HUES6 (cell line): Measurements from ENCODE around the gene ARHGEF19.

Source experiments
- H3K27ac ChIP-seq: 2 replicates; pipeline ENCODE4 v1.7.0; 2013; ENCODE audit warnings: low read depth, mild to moderate bottlenecking, low read length, inconsistent platforms
- H3K27me3 ChIP-seq: 2 replicates; pipeline ENCODE4 v1.6.1; 2013; ENCODE audit warnings: low read length; ENCODE audit not compliant: control insufficient read depth, insufficient read depth
- H3K36me3 ChIP-seq: 2 replicates; pipeline ENCODE4 v1.6.1; 2013; ENCODE audit warnings: low read length; ENCODE audit not compliant: control insufficient read depth, insufficient read depth
- H3K4me1 ChIP-seq: 2 replicates; pipeline ENCODE4 v1.6.1; 2013; ENCODE audit warnings: low read length; ENCODE audit not compliant: control insufficient read depth, insufficient read depth
- H3K4me3 ChIP-seq: 2 replicates; pipeline ENCODE4 v1.5.1; 2013; ENCODE audit warnings: low read depth, low read length
- H3K9ac ChIP-seq: one replicate; pipeline ENCODE4 v1.6.1; 2013; ENCODE audit warnings: mild to moderate bottlenecking, low read length
- H3K9me3 ChIP-seq: 2 replicates; pipeline ENCODE4 v1.6.1; 2013; ENCODE audit warnings: low read depth, low read length; ENCODE audit not compliant: control insufficient read depth, insufficient read depth

Gene ARHGEF19

GRCh38 chr1:16243936-16244649 is 31.6 kb upstream of the ARHGEF19 start:
- Histone ChIP-seq H3K9ac (no peak overlapping the region), H3K36me3 (peaks cover 11% of the 10 kb centered on the region), H3K9me3 (no peaks in the 10 kb centered on the region), H3K4me1 (0 out of 2 replicates have a peak, but pooled peaks cover 3% of the 10 kb centered on the region), H3K27ac (no peak overlapping the region), H3K27me3 (no peaks in the 10 kb centered on the region), H3K4me3 (no peak overlapping the region)

DNA sequence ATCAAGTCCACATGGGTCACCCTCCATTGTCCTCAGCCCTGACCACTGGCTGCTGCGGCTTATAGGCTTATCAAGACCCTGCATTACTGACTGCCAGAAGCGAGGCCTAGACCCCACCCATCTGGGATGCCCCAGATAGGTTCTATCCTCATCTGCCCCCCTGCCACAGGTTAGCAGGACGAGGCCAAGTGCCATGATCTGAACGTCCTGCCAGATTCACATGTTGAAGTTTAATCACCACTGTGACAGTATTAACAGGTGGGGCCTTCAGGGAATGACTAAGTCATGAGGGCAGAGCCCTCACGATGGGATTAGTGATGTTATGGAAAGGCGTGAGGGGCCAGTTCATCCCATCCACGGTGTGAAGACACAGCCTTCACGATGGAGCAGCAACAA is 30.8 kb upstream of the ARHGEF19 start:
- H3K27ac ChIP-seq = no peak overlapping the region
- no peak overlapping the region for H3K9ac ChIP-seq
- no peaks in the 10 kb centered on the region for H3K9me3 ChIP-seq
- H3K27me3 ChIP-seq = no peaks in the 10 kb centered on the region
- H3K4me1 ChIP-seq = 0 out of 2 replicates have a peak, but pooled peaks cover 3% of the 10 kb centered on the region
- peaks cover 9% of the 10 kb centered on the region for H3K36me3 ChIP-seq
- H3K4me3 ChIP-seq = no peak overlapping the region

DNA sequence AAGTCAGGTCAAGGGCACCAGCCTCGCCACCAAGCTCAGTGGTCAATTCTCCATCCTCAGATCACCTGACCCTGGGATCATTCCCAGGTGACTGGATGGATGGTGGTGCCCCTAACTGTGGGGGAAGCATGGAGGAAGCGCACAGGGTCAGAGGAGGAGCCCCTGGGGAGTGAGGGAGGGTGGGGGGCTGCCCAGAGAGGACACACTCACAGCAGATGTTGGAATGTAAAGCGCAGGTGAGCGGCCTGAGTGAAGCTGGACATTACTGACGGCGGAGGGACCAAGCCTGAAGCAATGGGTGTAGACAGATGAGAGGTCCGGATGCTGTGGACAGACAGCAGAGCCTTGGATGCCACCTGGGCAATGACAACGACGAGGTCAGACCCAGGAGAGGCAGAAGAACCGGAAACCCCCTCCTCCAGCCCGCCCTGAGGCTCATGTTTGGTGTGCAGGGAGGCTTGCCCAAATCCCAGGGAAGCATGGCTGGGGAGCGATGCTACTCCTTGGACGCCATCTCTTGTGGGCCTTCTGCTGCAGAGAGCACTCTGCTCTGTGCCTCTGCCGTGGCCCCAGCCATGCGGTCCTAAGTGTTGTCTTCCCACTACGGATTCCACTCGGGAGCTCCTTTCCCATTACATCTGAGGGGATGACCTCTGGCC is 30.2 kb upstream of the ARHGEF19 start:
- H3K27ac ChIP-seq = no peak overlapping the region
- peaks cover 8% of the 10 kb centered on the region for H3K36me3 ChIP-seq
- H3K4me1 ChIP-seq = peaks cover 3% of the 10 kb centered on the region; the same call in 1 of the 2 replicates
- H3K9ac ChIP-seq = no peak overlapping the region
- H3K9me3 ChIP-seq = no peaks in the 10 kb centered on the region
- H3K27me3 ChIP-seq = no peaks in the 10 kb centered on the region
- H3K4me3 ChIP-seq = no peak overlapping the region

- peaks cover 6% of the 10 kb centered on the region for H3K4me1 ChIP-seq
- no peaks in the 10 kb centered on the region for H3K27me3 ChIP-seq
- no peaks in the 10 kb centered on the region for H3K36me3 ChIP-seq
- H3K27ac ChIP-seq = no peak overlapping the region
- H3K9me3 ChIP-seq = no peaks in the 10 kb centered on the region
- no peak overlapping the region for H3K9ac ChIP-seq
- no peak overlapping the region for H3K4me3 ChIP-seq
Measured at GRCh38 chr1:16241221-16241708, 28.8 kb upstream of the ARHGEF19 start.

DNA sequence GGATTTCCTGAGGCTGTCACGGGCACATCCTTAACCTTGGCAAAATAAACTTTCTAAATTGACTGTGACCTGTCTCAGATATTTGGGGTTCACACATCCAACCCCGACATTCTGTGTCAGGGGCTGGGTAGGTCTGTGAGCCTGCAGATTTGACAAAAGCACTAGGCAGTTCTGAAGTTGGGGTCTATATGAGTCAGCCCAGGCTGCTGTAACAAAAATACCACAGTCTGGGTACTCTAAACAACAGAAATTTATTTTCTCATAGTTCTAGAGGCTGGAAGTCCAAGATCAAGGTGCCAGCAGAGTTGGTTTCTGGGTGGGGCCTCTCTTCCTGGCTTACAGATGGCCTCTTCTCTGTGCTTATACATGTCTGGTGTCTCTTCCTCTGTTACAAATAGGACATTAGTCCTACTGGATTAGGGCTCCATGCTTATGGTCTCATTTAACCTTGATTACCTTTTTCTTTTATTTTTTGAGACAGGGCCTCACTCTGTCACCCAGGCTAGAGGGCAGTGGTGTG is 27.6 kb upstream of the ARHGEF19 start:
- H3K36me3 ChIP-seq = no peaks in the 10 kb centered on the region
- H3K4me1 ChIP-seq = peaks cover 9% of the 10 kb centered on the region
- H3K9me3 ChIP-seq = no peaks in the 10 kb centered on the region
- no peaks in the 10 kb centered on the region for H3K27me3 ChIP-seq
- H3K4me3 ChIP-seq = no peak overlapping the region
- no peak overlapping the region for H3K27ac ChIP-seq
- no peak overlapping the region for H3K9ac ChIP-seq

- H3K4me3 ChIP-seq = peak overlapping the region; percentile 82
- H3K27me3 ChIP-seq = no peaks in the 10 kb centered on the region
- peaks cover 5% of the 10 kb centered on the region for H3K4me1 ChIP-seq
- H3K9ac ChIP-seq = peak overlapping the region; percentile 41
- no peaks in the 10 kb centered on the region for H3K9me3 ChIP-seq
- H3K27ac ChIP-seq = no peak overlapping the region
- no peaks in the 10 kb centered on the region for H3K36me3 ChIP-seq
Measured at GRCh38 chr1:16237343-16237830, 24.9 kb upstream of the ARHGEF19 start.

- Histone ChIP-seq H3K27ac (no peak within 1 kb of the TSS), H3K4me3 (peak within 1 kb of the TSS; percentile 82), H3K27me3 (no peaks in the 10 kb centered on the region), H3K9ac (peak within 1 kb of the TSS; percentile 65), H3K36me3 (no peaks in the 10 kb centered on the region), H3K9me3 (no peaks in the 10 kb centered on the region), H3K4me1 (peaks cover 9% of the 10 kb centered on the region)
Measured at GRCh38 chr1:16236511-16237342, 24.3 kb upstream of the ARHGEF19 start, which contains the start of gene CPLANE2. Gene CPLANE2, minus strand, starts transcription at chr1:16237183. Its CDS starts 441 bp downstream, at chr1:16236742.

- Histone ChIP-seq H3K27me3 (no peaks in the 10 kb centered on the region), H3K4me3 (peak overlapping the region; percentile 82), H3K27ac (no peak overlapping the region), H3K36me3 (no peaks in the 10 kb centered on the region), H3K9me3 (no peaks in the 10 kb centered on the region), H3K9ac (peak overlapping the region; percentile 65), H3K4me1 (peaks cover 9% of the 10 kb centered on the region)
Measured at GRCh38 chr1:16235944-16236510, 23.6 kb upstream of the ARHGEF19 start.

- H3K27ac ChIP-seq = no peak overlapping the region
- no peak overlapping the region for H3K4me3 ChIP-seq
- no peak overlapping the region for H3K9ac ChIP-seq
- H3K9me3 ChIP-seq = no peaks in the 10 kb centered on the region
- no peaks in the 10 kb centered on the region for H3K36me3 ChIP-seq
- H3K27me3 ChIP-seq = no peaks in the 10 kb centered on the region
- H3K4me1 ChIP-seq = peaks cover 9% of the 10 kb centered on the region
Measured at GRCh38 chr1:16235347-16235746, 22.9 kb upstream of the ARHGEF19 start.

GRCh38 chr1:16233431-16233830 is 21.0 kb upstream of the ARHGEF19 start:
- H3K27ac ChIP-seq = no peak overlapping the region
- no peak overlapping the region for H3K9ac ChIP-seq
- no peaks in the 10 kb centered on the region for H3K9me3 ChIP-seq
- peaks cover 12% of the 10 kb centered on the region for H3K4me1 ChIP-seq
- H3K36me3 ChIP-seq = no peaks in the 10 kb centered on the region
- no peak overlapping the region for H3K4me3 ChIP-seq
- peaks cover 14% of the 10 kb centered on the region for H3K27me3 ChIP-seq
